GM19239 (cell line): ENCODE data around the gene CCDC83.
"Not testable (repeated sequence)": the region's sequence is repeated elsewhere in the genome, so short reads cannot be mapped to it uniquely, and the experiment has no call there.

Experiments
- DNase-seq: peaks from one replicate; pipeline ENCODE4 v3.0.0; 2011; ENCODE audit warnings: low spot score; ENCODE audit not compliant: insufficient read length
- FAIRE-seq: peaks from 2 replicates; lab custom pipeline; 2011; peaks lifted over from hg19 to GRCh38; lab: Jason Lieb, UNC

CCDC83 gene

GRCh38 chr11:85831050-85831449 is 24.1 kb upstream of the CCDC83 start:
- FAIRE-seq, result no peak

GRCh38 chr11:85835263-85835662 is 19.9 kb upstream of the CCDC83 start:
- FAIRE-seq (no peak), DNase-seq (no peak)

More at GRCh38 chr11:85831050-85831449, 24.1 kb upstream of the CCDC83 start:
- DNase-seq, result no peak

GRCh38 chr11:85835729-85836128 is 19.5 kb upstream of the CCDC83 start:
- FAIRE-seq (no peak), DNase-seq (no peak)

- DNase-seq, FAIRE-seq: not testable (repeated sequence)
These were observed 14.3 kb upstream of the CCDC83 start for GRCh38 chr11:85840932-85841331.

GRCh38 chr11:85843929-85844328 is 11.3 kb upstream of the CCDC83 start:
- DNase-seq, result no peak

GRCh38 chr11:85844439-85845123 is 10.6 kb upstream of the CCDC83 start:
- DNase-seq (no peak), FAIRE-seq (no peak)

More at GRCh38 chr11:85843929-85844328, 11.3 kb upstream of the CCDC83 start:
- no peak for FAIRE-seq

GRCh38 chr11:85845124-85845631 is 10.0 kb upstream of the CCDC83 start:
- no peak for FAIRE-seq

GRCh38 chr11:85847436-85847835 is 7.7 kb upstream of the CCDC83 start:
- DNase-seq, result no peak
- FAIRE-seq, result no peak

More at GRCh38 chr11:85845124-85845631, 10.0 kb upstream of the CCDC83 start:
- no peak for DNase-seq

- DNase-seq (no peak), FAIRE-seq (no peak)
These were observed 7.2 kb upstream of the CCDC83 start for GRCh38 chr11:85848006-85848405.

- DNase-seq, result no peak
- FAIRE-seq, result no peak
These were observed 6.6 kb upstream of the CCDC83 start for GRCh38 chr11:85848556-85848955.

- not testable (repeated sequence) for DNase-seq, FAIRE-seq
These were observed 2.4 kb upstream of the CCDC83 start for GRCh38 chr11:85852754-85853153.

- FAIRE-seq, DNase-seq: not testable (repeated sequence)
These were observed 1.6 kb upstream of the CCDC83 start for GRCh38 chr11:85853541-85853940.

- no peak for FAIRE-seq
- no peak for DNase-seq
These were observed 999 bp upstream of the CCDC83 start for GRCh38 chr11:85854212-85854556.

- DNase-seq, result peak; percentile 94
- FAIRE-seq, result peak; percentile 91
These were observed 434 bp upstream of the CCDC83 start for GRCh38 chr11:85854557-85855340.

GRCh38 chr11:85857098-85857497 is 1.9 kb downstream of the CCDC83 start:
- FAIRE-seq, result no peak

GRCh38 chr11:85859541-85859940 is 4.4 kb downstream of the CCDC83 start:
- not testable (repeated sequence) for DNase-seq, FAIRE-seq

More at GRCh38 chr11:85857098-85857497, 1.9 kb downstream of the CCDC83 start:
- DNase-seq, result no peak

GRCh38 chr11:85863855-85864254 is 8.7 kb downstream of the CCDC83 start:
- FAIRE-seq, result no peak
- no peak for DNase-seq

- no peak for DNase-seq
- no peak for FAIRE-seq
These were observed 11.1 kb downstream of the CCDC83 start for GRCh38 chr11:85866137-85866827.

- DNase-seq, result no peak
- FAIRE-seq, result no peak
These were observed 12.6 kb downstream of the CCDC83 start for GRCh38 chr11:85867751-85868150.

GRCh38 chr11:85869781-85870180 is 14.6 kb downstream of the CCDC83 start:
- FAIRE-seq (no peak), DNase-seq (no peak)

- DNase-seq (no peak), FAIRE-seq (no peak)
These were observed 19.1 kb downstream of the CCDC83 start for GRCh38 chr11:85874265-85874664.
